CD14-positive monocyte (primary cell): Measurements from ENCODE around the gene HPS4. TPM values are rescaled to one million over a fixed set of nuclear protein-coding genes. Genes with fewer than 3 reads are reported as not detected.

Source experiments
- DNase-seq, 3 donors: peaks; one replicate each; pipeline ENCODE4 v3.0.0-alpha.2; 2011 to 2022
- H2AFZ ChIP-seq: 2 replicates; pipeline ENCODE4 v1.6.0; 2012; ENCODE audit warnings: mild to moderate bottlenecking, low read depth, low read length, inconsistent platforms; ENCODE audit not compliant: insufficient read depth, poor library complexity, severe bottlenecking
- H3K27ac ChIP-seq, 2 donors: 1 replicate in 1 of 2; 2 replicates in 1 of 2; pipeline ENCODE4 v1.5.1; 2012 to 2013; ENCODE audit warnings: low read length in 2 of 2, control low read depth in 1 of 2, inconsistent platforms in 1 of 2, low read depth in 1 of 2, mild to moderate bottlenecking in 1 of 2
- H3K27me3 ChIP-seq, 2 donors: one replicate each; pipeline versions ENCODE4 v1.6.0 to v1.6.1; 2011 to 2013; ENCODE audit warnings: low read length in 2 of 2; ENCODE audit not compliant: control insufficient read depth in 2 of 2, insufficient read depth in 2 of 2
- H3K36me3 ChIP-seq, 2 donors: replicated peaks in 1 of 2; 1 replicate in 1 of 2; 2 replicates in 1 of 2; pipeline versions ENCODE4 v1.5.1 to v1.6.1; 2012 to 2013; ENCODE audit warnings: low read length in 2 of 2, control low read depth in 1 of 2, inconsistent platforms in 1 of 2, mild to moderate bottlenecking in 1 of 2; ENCODE audit not compliant: insufficient read depth in 2 of 2, control insufficient read depth in 1 of 2
- H3K4me1 ChIP-seq, 2 donors: 1 replicate in 1 of 2; 2 replicates in 1 of 2; pipeline versions ENCODE4 v1.5.1 to v1.6.1; 2012 to 2013; ENCODE audit warnings: low read length in 2 of 2, control low read depth in 1 of 2, inconsistent platforms in 1 of 2, mild to moderate bottlenecking in 1 of 2, moderate library complexity in 1 of 2; ENCODE audit not compliant: insufficient read depth in 2 of 2, control insufficient read depth in 1 of 2
- H3K4me2 ChIP-seq: replicated peaks from 2 replicates; pipeline ENCODE3; 2012; ENCODE audit warnings: low read length, moderate library complexity, mild to moderate bottlenecking; ENCODE audit not compliant: poor library complexity, severe bottlenecking; ENCODE audit errors: extremely low read depth
- H3K4me3 ChIP-seq, 3 experiments: fragments of 200-600 bp in 1 of 3; sonication (generic) in 1 of 3; replicated peaks in 1 of 3; 1 replicate in 2 of 3; 2 replicates in 1 of 3; pipeline ENCODE4 v1.5.1; 2011 to 2013; ENCODE audit warnings: low read length in 3 of 3, mild to moderate bottlenecking in 3 of 3, control low read depth in 2 of 3, low read depth in 2 of 3, inconsistent platforms in 1 of 3, moderate library complexity in 1 of 3
- H3K79me2 ChIP-seq: 2 replicates; pipeline ENCODE4 v1.6.0; 2012; ENCODE audit warnings: mild to moderate bottlenecking, control low read depth, inconsistent platforms, low read length, moderate library complexity; ENCODE audit not compliant: insufficient read depth
- H3K9ac ChIP-seq: 2 replicates; pipeline ENCODE4 v1.6.0; 2017; ENCODE audit warnings: low read length, mild to moderate bottlenecking; ENCODE audit not compliant: insufficient read depth, poor library complexity, severe bottlenecking
- H3K9me3 ChIP-seq, 2 donors: replicated peaks in 1 of 2; 1 replicate in 1 of 2; 2 replicates in 1 of 2; pipeline versions ENCODE4 v1.5.1 to v1.6.1; 2012 to 2013; ENCODE audit warnings: low read length in 2 of 2, control low read depth in 1 of 2; ENCODE audit not compliant: control insufficient read depth in 1 of 2, insufficient read depth in 1 of 2
- H4K20me1 ChIP-seq: 2 replicates; pipeline ENCODE4 v1.6.0; 2012; ENCODE audit warnings: mild to moderate bottlenecking, low read length, control low read depth, moderate library complexity; ENCODE audit not compliant: insufficient read depth
- H3K27ac Mint-ChIP-seq, 7 donors: one replicate each; pipeline ENCODE4 v1.8.0; 2020; ENCODE audit warnings: mild to moderate bottlenecking in 7 of 7, mixed read lengths in 7 of 7, moderate library complexity in 6 of 7, inconsistent platforms in 2 of 7
- H3K27me3 Mint-ChIP-seq, 3 donors: one replicate each; pipeline ENCODE4 v1.8.0; 2021 to 2022; ENCODE audit warnings: low read depth in 3 of 3, mild to moderate bottlenecking in 3 of 3, mixed read lengths in 3 of 3, moderate library complexity in 3 of 3, inconsistent platforms in 1 of 3
- H3K36me3 Mint-ChIP-seq, 2 donors: one replicate each; pipeline ENCODE4 v1.8.0; 2020; ENCODE audit warnings: mixed read lengths in 2 of 2, inconsistent platforms in 1 of 2, mild to moderate bottlenecking in 1 of 2
- H3K4me1 Mint-ChIP-seq: one replicate; pipeline ENCODE4 v1.8.0; 2020; ENCODE audit warnings: mild to moderate bottlenecking, mixed read lengths
- H3K4me3 Mint-ChIP-seq, 2 donors: one replicate each; pipeline ENCODE4 v1.8.0; 2020; ENCODE audit warnings: mild to moderate bottlenecking in 2 of 2, mixed read lengths in 2 of 2, moderate library complexity in 1 of 2
- H3K9me3 Mint-ChIP-seq, 7 donors: one replicate each; pipeline ENCODE4 v1.8.0; 2020 to 2022; ENCODE audit warnings: mixed read lengths in 7 of 7, mild to moderate bottlenecking in 6 of 7, moderate library complexity in 6 of 7, inconsistent platforms in 2 of 7
- WGBS: methylation state at CpG from one replicate; pipeline ENCODE4 v1.1.5; 2013; ENCODE audit warnings: missing lambda C conversion rate; ENCODE audit not compliant: insufficient coverage; 5-methylcytosine and 5-hydroxymethylcytosine counted together
- intact Hi-C, 2 donors: fragments of 100-400 bp; cut with micrococcal nuclease; formaldehyde crosslinking; loops; one replicate each; pipeline versions ENCODE4 v1.15.0 to v1.15.1; 2023
- polyA plus RNA-seq, 3 donors: library from polyadenylated mRNA; depleted of rRNA in 1 of 3; unstranded in 2 of 3; stranded (reverse) in 1 of 3; fragments of 300-500 nt in 2 of 3; fragments of >200 nt in 1 of 3; fragmentation: Illumina TruSeq in 2 of 3; gene quantifications; 1 replicate in 2 of 3; 2 replicates in 1 of 3; pipeline ENCODE4 v1.2.3, GENCODE V29; 2012 to 2021
- TF ChIP-seq, protein P1 (sequence below): fragments of 200-600 bp; IDR thresholded peaks from one replicate; pipeline ENCODE4 v1.8.0; 2022; ENCODE audit warnings: antibody characterized with exemption, mild to moderate bottlenecking

HPS4 gene
- polyA plus RNA-seq, 3 donors = 5.7 to 21.6 (median 7.5) TPM

DNA sequence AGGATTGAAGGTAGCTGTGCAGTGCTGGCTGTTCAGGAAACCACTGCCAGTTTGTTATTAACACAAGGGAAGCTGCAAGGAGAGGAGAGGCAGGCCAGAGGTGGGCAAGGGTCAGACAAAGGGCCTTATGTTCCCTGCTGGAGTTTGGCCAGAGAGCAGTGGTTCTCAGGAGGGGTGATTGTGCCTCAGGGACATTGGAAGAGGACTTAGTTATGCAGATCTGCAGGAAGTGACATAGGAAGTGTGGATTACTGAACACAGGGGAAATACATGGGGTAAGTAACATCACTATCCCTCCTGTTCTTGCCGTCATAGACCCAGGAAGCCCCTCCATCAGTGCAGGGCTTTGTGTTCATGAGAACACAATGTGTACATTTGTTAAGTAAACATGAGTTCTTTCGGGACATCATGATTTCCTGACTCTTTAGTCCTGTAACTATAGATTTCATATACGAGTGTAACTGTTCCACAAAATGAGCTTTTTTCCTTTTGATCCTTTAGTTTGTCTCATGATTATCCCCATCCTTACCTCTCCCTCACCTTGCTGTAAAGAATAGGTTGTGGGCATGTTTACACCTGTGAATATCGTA lies 6.0 kb upstream of the HPS4 start:
- Histone ChIP-seq H4K20me1 (peaks cover 5% of the 10 kb centered on the region), H3K9me3 (no peaks in the 10 kb centered on the region), H3K36me3 (peaks cover 68 to 79% of the 10 kb centered on the region in 2 donors), H3K4me1 (peaks cover 1 to 7% of the 10 kb centered on the region in 2 donors), H3K4me2 (no peak overlapping the region), H2AFZ (no peak overlapping the region), H3K79me2 (peaks cover 18% of the 10 kb centered on the region), H3K27me3 (no peaks in the 10 kb centered on the region), H3K9ac (no peak overlapping the region), H3K27ac (no peak overlapping the region), H3K4me3 (no peak overlapping the region)
- no CpG with 5 or more reads among the region's 4 CpGs for WGBS
- H3K9me3 Mint-ChIP-seq = no peaks in the 10 kb centered on the region
- no peak for DNase-seq
- H3K27ac Mint-ChIP-seq = peak overlapping the region in 5 of 7 donors; percentile 2 to 73 (median 51)
- no peaks in the 10 kb centered on the region for H3K27me3 Mint-ChIP-seq
- H3K4me3 Mint-ChIP-seq = no peak overlapping the region
- peaks cover 9% of the 10 kb centered on the region for H3K4me1 Mint-ChIP-seq
- TF ChIP-seq, protein P1, sequence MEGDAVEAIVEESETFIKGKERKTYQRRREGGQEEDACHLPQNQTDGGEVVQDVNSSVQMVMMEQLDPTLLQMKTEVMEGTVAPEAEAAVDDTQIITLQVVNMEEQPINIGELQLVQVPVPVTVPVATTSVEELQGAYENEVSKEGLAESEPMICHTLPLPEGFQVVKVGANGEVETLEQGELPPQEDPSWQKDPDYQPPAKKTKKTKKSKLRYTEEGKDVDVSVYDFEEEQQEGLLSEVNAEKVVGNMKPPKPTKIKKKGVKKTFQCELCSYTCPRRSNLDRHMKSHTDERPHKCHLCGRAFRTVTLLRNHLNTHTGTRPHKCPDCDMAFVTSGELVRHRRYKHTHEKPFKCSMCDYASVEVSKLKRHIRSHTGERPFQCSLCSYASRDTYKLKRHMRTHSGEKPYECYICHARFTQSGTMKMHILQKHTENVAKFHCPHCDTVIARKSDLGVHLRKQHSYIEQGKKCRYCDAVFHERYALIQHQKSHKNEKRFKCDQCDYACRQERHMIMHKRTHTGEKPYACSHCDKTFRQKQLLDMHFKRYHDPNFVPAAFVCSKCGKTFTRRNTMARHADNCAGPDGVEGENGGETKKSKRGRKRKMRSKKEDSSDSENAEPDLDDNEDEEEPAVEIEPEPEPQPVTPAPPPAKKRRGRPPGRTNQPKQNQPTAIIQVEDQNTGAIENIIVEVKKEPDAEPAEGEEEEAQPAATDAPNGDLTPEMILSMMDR = no peak
- intact Hi-C loops = no loop called here
- H3K36me3 Mint-ChIP-seq = peaks cover 66 to 75% of the 10 kb centered on the region in 2 donors

DNA sequence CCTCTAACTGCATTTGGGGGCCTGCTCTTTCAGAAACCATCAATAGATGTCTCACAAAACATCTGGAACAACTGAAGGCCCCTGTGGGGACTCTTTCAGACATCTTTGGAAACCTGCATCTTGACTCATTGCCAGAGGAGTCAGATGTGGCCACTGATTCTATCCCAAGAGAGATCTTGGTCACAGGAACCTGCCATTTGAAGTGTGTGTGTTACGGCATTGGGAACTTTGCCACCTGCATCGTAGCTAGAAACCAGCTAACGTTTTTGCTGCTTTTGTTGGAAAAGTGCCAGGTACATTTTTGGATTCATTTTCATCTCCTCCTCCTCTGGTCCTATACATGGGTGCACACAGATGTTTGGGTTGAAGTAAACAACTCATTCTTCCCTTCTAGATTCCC lies 4.4 kb upstream of the HPS4 start:
- Histone ChIP-seq H2AFZ (no peak overlapping the region), H3K4me1 (peaks cover 11 to 16% of the 10 kb centered on the region in 2 donors), H3K27ac (no peak overlapping the region), H3K9ac (no peak overlapping the region), H3K36me3 (peaks cover 53 to 64% of the 10 kb centered on the region in 2 donors), H3K9me3 (no peaks in the 10 kb centered on the region), H4K20me1 (no peaks in the 10 kb centered on the region), H3K4me3 (no peak overlapping the region), H3K4me2 (no peak overlapping the region), H3K27me3 (no peaks in the 10 kb centered on the region), H3K79me2 (peaks cover 33% of the 10 kb centered on the region)
- H3K4me3 Mint-ChIP-seq = no peak overlapping the region
- no peak overlapping the region for H3K27ac Mint-ChIP-seq
- no peaks in the 10 kb centered on the region for H3K27me3 Mint-ChIP-seq
- WGBS = 100% methylated on average over 1 of the region's 3 CpGs
- TF ChIP-seq, protein P1 = no peak
- H3K4me1 Mint-ChIP-seq = peaks cover 18% of the 10 kb centered on the region
- H3K36me3 Mint-ChIP-seq = peaks cover 51 to 60% of the 10 kb centered on the region in 2 donors
- DNase-seq = no peak
- intact Hi-C loops = no loop called here
- H3K9me3 Mint-ChIP-seq = no peaks in the 10 kb centered on the region
